HFFc6 (cell line): ENCODE measurements around the gene SPNS3. TPM values are rescaled to one million over a fixed set of nuclear protein-coding genes. Genes with fewer than 3 reads are reported as not detected.

Experiments
- DNase-seq: peaks from one replicate; pipeline ENCODE4 v3.0.0-alpha.2; 2018
- H3K27ac Mint-ChIP-seq: 2 replicates; pipeline ENCODE4 v1.8.0; 2020; ENCODE audit warnings: mild to moderate bottlenecking, mixed read lengths
- H3K27me3 Mint-ChIP-seq: 2 replicates; pipeline ENCODE4 v1.8.0; 2021; ENCODE audit warnings: mild to moderate bottlenecking, moderate library complexity, mixed read lengths; ENCODE audit not compliant: insufficient read depth
- H3K36me3 Mint-ChIP-seq: 2 replicates; pipeline ENCODE4 v1.8.0; 2021; ENCODE audit warnings: low read depth, mixed read lengths
- H3K4me1 Mint-ChIP-seq: 2 replicates; pipeline ENCODE4 v1.8.0; 2020; ENCODE audit warnings: low read depth, mixed read lengths
- H3K4me3 Mint-ChIP-seq: 2 replicates; pipeline ENCODE4 v1.8.0; 2020; ENCODE audit warnings: mild to moderate bottlenecking, moderate library complexity, mixed read lengths
- H3K9me3 Mint-ChIP-seq: 2 replicates; pipeline ENCODE4 v1.8.0; 2020; ENCODE audit warnings: mild to moderate bottlenecking, mixed read lengths
- total RNA-seq, 6 experiments: library from RNA; stranded (reverse); fragmentation: NEBNext Ultra II Directional; extraction: Animal tissue kit (Norgen Biotek cat#: 25700); gene quantifications; 2 replicates in 1 of 6; 3 replicates in 5 of 6; pipeline ENCODE4 v1.2.3, GENCODE V29; 2021
- TF ChIP-seq, protein P1 (sequence below): fragments of 200-600 bp; sonication (generic); IDR thresholded peaks from 2 replicates; pipeline ENCODE4 v1.5.0; 2021; ENCODE audit warnings: antibody characterized with exemption, mild to moderate bottlenecking

Gene SPNS3
- total RNA-seq, 6 experiments from 2014 or later = not detected

- no peaks in the 10 kb centered on the region for H3K4me1 Mint-ChIP-seq
- DNase-seq = no peak
- TF ChIP-seq, protein P1, sequence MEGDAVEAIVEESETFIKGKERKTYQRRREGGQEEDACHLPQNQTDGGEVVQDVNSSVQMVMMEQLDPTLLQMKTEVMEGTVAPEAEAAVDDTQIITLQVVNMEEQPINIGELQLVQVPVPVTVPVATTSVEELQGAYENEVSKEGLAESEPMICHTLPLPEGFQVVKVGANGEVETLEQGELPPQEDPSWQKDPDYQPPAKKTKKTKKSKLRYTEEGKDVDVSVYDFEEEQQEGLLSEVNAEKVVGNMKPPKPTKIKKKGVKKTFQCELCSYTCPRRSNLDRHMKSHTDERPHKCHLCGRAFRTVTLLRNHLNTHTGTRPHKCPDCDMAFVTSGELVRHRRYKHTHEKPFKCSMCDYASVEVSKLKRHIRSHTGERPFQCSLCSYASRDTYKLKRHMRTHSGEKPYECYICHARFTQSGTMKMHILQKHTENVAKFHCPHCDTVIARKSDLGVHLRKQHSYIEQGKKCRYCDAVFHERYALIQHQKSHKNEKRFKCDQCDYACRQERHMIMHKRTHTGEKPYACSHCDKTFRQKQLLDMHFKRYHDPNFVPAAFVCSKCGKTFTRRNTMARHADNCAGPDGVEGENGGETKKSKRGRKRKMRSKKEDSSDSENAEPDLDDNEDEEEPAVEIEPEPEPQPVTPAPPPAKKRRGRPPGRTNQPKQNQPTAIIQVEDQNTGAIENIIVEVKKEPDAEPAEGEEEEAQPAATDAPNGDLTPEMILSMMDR = no peak
- no peak overlapping the region for H3K4me3 Mint-ChIP-seq
- no peaks in the 10 kb centered on the region for H3K9me3 Mint-ChIP-seq
- no peak overlapping the region for H3K27ac Mint-ChIP-seq
- H3K27me3 Mint-ChIP-seq = peaks cover 15% of the 10 kb centered on the region
- H3K36me3 Mint-ChIP-seq = no peaks in the 10 kb centered on the region
Measured at GRCh38 chr17:4536742-4537411, 103.1 kb downstream of the SPNS3 start.

Other genes starting within 250 kb of the SPNS3 start
- gene ANKFY1, start 170.0 kb upstream of the SPNS3 start, total RNA-seq = 10 to 100 TPM; 37.1 to 45.1 (median 40.7) TPM
- gene UBE2G1, start 67.3 kb upstream of the SPNS3 start, total RNA-seq = 10 to 100 TPM; 56.3 to 73.1 (median 62.6) TPM
- not detected for gene SPNS2, start 64.9 kb downstream of the SPNS3 start, total RNA-seq
- gene MYBBP1A, start 121.4 kb downstream of the SPNS3 start, total RNA-seq = 10 to 100 TPM; 65.9 to 80.8 (median 71.8) TPM
- gene GGT6, start 126.6 kb downstream of the SPNS3 start, total RNA-seq = not detected
- not detected for gene SMTNL2, start 150.6 kb downstream of the SPNS3 start, total RNA-seq
- gene ALOX15, start 207.7 kb downstream of the SPNS3 start, total RNA-seq = not detected